HFFc6 (cell line): Measurements from ENCODE around the gene UPB1. TPM values are rescaled to one million over a fixed set of nuclear protein-coding genes. Genes with fewer than 3 reads are reported as not detected.
A peak's percentile ranks its signal among the peaks of the same experiment; 100 is the strongest.

Source experiments
- DNase-seq: peaks from one replicate; pipeline ENCODE4 v3.0.0-alpha.2; 2018
- H3K27ac Mint-ChIP-seq: 2 replicates; pipeline ENCODE4 v1.8.0; 2020; ENCODE audit warnings: mild to moderate bottlenecking, mixed read lengths
- H3K27me3 Mint-ChIP-seq: 2 replicates; pipeline ENCODE4 v1.8.0; 2021; ENCODE audit warnings: mild to moderate bottlenecking, moderate library complexity, mixed read lengths; ENCODE audit not compliant: insufficient read depth
- H3K36me3 Mint-ChIP-seq: 2 replicates; pipeline ENCODE4 v1.8.0; 2021; ENCODE audit warnings: low read depth, mixed read lengths
- H3K4me1 Mint-ChIP-seq: 2 replicates; pipeline ENCODE4 v1.8.0; 2020; ENCODE audit warnings: low read depth, mixed read lengths
- H3K4me3 Mint-ChIP-seq: 2 replicates; pipeline ENCODE4 v1.8.0; 2020; ENCODE audit warnings: mild to moderate bottlenecking, moderate library complexity, mixed read lengths
- H3K9me3 Mint-ChIP-seq: 2 replicates; pipeline ENCODE4 v1.8.0; 2020; ENCODE audit warnings: mild to moderate bottlenecking, mixed read lengths
- CTCF ChIP-seq: fragments of 200-600 bp; sonication (generic); IDR thresholded peaks from 2 replicates; pipeline ENCODE4 v1.5.0; 2021; ENCODE audit warnings: antibody characterized with exemption, mild to moderate bottlenecking
- total RNA-seq, 6 experiments: library from RNA; stranded (reverse); fragmentation: NEBNext Ultra II Directional; extraction: Animal tissue kit (Norgen Biotek cat#: 25700); gene quantifications; 2 replicates in 1 of 6; 3 replicates in 5 of 6; pipeline ENCODE4 v1.2.3, GENCODE V29; 2021

UPB1 gene
- total RNA-seq, 6 experiments from 2014 or later, result 0.07 to 0.14 (median 0.12) TPM; not detected in 2

GRCh38 chr22:24481641-24482040 is 13.5 kb upstream of the UPB1 start:
- Mint-ChIP-seq H3K4me1 (peaks cover 58% of the 10 kb centered on the region), H3K27me3 (no peaks in the 10 kb centered on the region; the same call in 1 of the 2 replicates), H3K27ac (no peak overlapping the region), H3K9me3 (no peaks in the 10 kb centered on the region), H3K4me3 (no peak overlapping the region), H3K36me3 (no peaks in the 10 kb centered on the region)
- no peak for TF ChIP-seq CTCF
- DNase-seq, result no peak

DNA sequence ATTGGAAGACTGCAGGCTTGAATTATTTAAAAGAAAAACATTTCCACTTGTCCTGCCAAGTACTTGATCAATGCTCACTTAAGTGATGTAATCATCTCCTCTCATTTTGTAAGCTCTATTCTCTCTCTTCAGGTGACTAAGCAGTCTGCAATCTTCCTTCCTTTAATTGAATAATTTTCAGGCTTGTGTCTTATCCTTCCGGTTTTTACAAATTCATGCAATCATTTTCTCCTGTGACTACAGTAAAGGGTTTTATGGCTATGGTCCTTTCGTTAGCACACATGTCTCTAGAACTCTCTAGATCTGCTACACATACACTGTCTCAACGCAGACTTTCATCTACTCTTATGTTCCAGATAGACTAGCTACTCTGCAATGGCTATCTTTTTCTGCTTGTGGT is 12.6 kb upstream of the UPB1 start:
- Mint-ChIP-seq H3K27me3 (no peaks in the 10 kb centered on the region; the same call in 1 of the 2 replicates), H3K4me1 (peaks cover 67% of the 10 kb centered on the region), H3K4me3 (peak overlapping the region; percentile 3; the same call in 1 of the 2 replicates), H3K36me3 (no peaks in the 10 kb centered on the region), H3K9me3 (no peaks in the 10 kb centered on the region), H3K27ac (peak overlapping the region; percentile 35)
- peak; percentile 55 for DNase-seq
- TF ChIP-seq CTCF, result no peak

DNA sequence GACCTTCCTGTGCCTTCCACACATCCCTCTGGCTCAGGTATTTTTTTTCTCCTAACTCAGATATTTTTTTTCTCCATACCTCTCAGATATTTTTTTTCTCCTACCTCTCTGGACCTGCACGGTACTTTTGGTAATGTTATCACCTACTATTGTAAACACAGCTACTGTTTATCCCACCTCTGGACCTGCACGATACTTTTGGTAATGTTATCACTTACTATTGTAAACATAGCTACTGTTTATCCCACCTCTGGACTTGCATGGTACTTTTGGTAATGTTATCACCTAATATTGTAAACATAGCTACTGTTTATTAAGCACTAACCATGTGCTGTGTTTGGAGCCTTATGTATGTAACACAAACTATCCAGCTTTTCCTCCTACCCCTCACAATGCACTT is 12.1 kb upstream of the UPB1 start:
- peak overlapping the region; percentile 8 for H3K27ac Mint-ChIP-seq
- no peaks in the 10 kb centered on the region for H3K36me3 Mint-ChIP-seq
- no peak for TF ChIP-seq CTCF
- H3K4me1 Mint-ChIP-seq, result peaks cover 69% of the 10 kb centered on the region
- no peaks in the 10 kb centered on the region; the same call in 1 of the 2 replicates for H3K27me3 Mint-ChIP-seq
- peak overlapping the region; percentile 3; the same call in 1 of the 2 replicates for H3K4me3 Mint-ChIP-seq
- DNase-seq, result no peak
- H3K9me3 Mint-ChIP-seq, result no peaks in the 10 kb centered on the region

GRCh38 chr22:24483976-24484545 is 11.1 kb upstream of the UPB1 start:
- Mint-ChIP-seq H3K27ac (no peak overlapping the region; the same call in 1 of the 2 replicates), H3K27me3 (no peaks in the 10 kb centered on the region; the same call in 1 of the 2 replicates), H3K4me1 (peaks cover 69% of the 10 kb centered on the region), H3K36me3 (no peaks in the 10 kb centered on the region), H3K4me3 (no peak overlapping the region), H3K9me3 (no peaks in the 10 kb centered on the region)
- DNase-seq, result no peak
- no peak for TF ChIP-seq CTCF

GRCh38 chr22:24485170-24485569 is 10.0 kb upstream of the UPB1 start:
- H3K4me3 Mint-ChIP-seq, result no peak overlapping the region
- no peak for DNase-seq
- no peak overlapping the region for H3K27ac Mint-ChIP-seq
- no peaks in the 10 kb centered on the region for H3K36me3 Mint-ChIP-seq
- TF ChIP-seq CTCF, result no peak
- H3K4me1 Mint-ChIP-seq, result peaks cover 69% of the 10 kb centered on the region
- no peaks in the 10 kb centered on the region; the same call in 1 of the 2 replicates for H3K27me3 Mint-ChIP-seq
- no peaks in the 10 kb centered on the region for H3K9me3 Mint-ChIP-seq
